Measurements from ENCODE around the gene SLC17A9.

Gene SLC17A9

GRCh38 chr20:63006540-63007359 lies 54.2 kb downstream of the SLC17A9 start, which contains the start of gene BHLHE23:
BHLHE23 (minus strand) TSS chr20:63006964; CDS start chr20:63006774, 190 bp downstream.
- peak; percentile 58 for DNase-seq

DNA sequence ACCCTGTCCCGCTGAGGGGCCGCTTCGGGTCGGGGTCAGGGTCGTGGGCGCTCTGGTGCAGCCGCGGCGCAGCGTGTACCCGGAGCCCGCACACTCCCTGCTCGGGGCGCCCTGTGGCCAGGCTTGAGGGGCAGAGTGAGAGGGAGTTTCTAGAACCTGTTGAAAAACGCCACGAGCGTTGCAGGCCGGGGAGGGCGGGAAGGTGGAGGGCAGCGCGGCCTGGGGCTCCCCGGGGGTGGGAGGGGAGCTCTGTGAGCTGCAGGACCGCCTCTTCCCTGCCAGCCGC lies 54.8 kb downstream of the SLC17A9 start:
- no peak for DNase-seq

- DNase-seq: no peak
These were observed 55.4 kb downstream of the SLC17A9 start for GRCh38 chr20:63007646-63008488.

DNA sequence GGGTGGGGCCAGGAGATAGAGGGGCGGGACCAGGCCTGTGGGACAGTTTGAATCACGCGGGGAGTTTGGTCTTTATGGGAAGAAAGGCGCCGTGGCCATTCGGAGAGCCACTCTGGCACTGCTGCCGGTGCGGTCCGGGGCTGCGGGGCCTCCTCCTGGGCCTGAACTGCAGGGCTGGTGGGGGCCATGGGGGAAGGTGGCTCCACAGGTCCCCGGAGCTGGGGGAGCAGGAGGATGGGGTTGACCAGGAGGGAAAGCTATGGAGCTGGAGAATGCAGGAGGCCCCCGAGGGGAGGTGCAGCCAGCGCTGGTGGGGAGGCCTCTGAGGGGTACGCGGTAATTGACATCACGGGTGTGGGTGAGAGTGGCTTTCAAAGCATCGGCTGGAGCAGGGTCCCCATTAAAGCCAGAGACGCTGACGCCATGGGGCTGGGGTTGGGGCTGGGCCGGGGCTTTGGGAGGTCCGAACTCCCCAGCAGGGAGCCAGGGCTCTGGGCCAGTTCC lies 56.1 kb downstream of the SLC17A9 start:
- no peak for DNase-seq

- peak; percentile 76 for DNase-seq
These were observed 56.8 kb downstream of the SLC17A9 start for GRCh38 chr20:63009045-63009961.

GRCh38 chr20:63009988-63010769 lies 57.7 kb downstream of the SLC17A9 start:
- DNase-seq: peak; percentile 43

DNA sequence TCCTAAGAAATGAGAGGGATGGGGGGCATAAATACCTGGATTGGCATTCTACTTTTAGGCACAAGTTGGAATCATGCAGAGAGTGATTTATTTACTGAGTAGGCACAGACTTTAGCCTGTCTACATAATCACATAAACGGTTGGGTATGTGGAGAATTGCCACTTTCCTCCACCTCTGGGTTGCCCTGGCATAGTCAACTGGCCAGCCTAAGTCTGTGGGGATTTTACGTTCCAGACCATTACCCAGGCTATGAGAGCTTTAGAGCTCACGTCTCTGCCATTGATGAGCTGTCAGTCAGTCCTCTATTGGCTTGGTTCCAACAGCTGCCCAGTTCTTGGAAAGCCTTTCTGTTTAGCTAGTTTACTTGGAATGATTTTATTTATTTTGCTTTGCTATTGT lies 59.3 kb downstream of the SLC17A9 start:
- no peak for DNase-seq

- no peak for DNase-seq
These were observed 60.7 kb downstream of the SLC17A9 start for GRCh38 chr20:63013207-63013606.

DNA sequence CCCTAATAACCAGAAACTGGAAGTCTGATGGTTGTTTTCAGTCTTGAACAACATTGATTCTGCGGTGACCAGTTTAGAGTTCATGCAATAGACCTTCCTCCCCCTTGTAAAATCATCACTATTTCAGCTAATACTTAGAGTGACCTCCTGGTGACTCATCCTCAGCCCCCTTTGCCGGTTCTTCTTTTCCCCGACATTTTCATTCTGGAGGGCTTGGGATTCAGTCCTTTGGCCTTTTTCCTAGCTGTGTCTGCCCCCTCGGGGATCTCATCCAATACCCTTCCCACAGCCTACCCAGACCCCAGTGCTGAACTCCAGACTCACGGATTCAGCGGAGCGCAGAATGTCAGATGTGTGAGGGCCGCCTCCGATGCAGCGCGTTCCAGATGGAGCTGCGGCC lies 61.8 kb downstream of the SLC17A9 start:
- no peak for DNase-seq

GRCh38 chr20:63014710-63015109 lies 62.2 kb downstream of the SLC17A9 start:
- peak; percentile 59 for DNase-seq

- DNase-seq: no peak
These were observed 62.7 kb downstream of the SLC17A9 start for GRCh38 chr20:63015147-63015661.

DNA sequence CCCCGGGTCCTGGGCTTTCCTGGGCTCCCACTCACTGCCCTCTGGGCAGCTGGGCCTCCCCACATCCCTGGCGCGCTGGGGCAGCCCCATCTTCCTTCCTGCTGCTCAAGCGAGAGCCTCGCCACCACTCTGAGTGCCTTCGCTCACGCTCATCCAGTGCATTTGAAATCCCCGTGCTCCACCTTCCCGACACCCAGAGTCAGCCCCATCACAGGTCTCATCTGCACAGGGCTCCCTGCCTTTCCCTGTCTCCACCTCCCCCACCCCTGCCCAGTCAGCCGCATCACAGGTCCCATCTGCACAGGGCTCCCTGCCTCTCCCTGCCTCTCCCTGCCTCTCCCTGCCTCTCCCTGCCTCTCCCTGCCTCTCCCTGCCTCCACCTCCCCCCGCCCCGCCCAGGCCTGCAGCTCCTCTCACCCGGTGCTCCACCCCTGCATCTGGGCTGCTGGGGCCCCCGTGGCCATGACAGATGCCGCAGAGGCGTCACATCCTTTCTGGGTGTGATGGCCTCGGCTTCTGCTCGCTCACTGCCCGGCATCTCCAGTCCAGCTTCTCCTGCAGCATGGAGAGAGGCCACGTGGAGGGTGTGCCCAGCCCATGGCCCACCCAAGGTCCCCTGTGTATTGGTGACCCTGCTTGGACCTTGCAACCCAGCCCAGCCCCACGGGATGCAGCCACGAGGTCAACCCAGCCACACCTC lies 63.3 kb downstream of the SLC17A9 start:
- no peak for DNase-seq

- peak; percentile 15 for DNase-seq
These were observed 64.1 kb downstream of the SLC17A9 start for GRCh38 chr20:63016514-63017075.

DNA sequence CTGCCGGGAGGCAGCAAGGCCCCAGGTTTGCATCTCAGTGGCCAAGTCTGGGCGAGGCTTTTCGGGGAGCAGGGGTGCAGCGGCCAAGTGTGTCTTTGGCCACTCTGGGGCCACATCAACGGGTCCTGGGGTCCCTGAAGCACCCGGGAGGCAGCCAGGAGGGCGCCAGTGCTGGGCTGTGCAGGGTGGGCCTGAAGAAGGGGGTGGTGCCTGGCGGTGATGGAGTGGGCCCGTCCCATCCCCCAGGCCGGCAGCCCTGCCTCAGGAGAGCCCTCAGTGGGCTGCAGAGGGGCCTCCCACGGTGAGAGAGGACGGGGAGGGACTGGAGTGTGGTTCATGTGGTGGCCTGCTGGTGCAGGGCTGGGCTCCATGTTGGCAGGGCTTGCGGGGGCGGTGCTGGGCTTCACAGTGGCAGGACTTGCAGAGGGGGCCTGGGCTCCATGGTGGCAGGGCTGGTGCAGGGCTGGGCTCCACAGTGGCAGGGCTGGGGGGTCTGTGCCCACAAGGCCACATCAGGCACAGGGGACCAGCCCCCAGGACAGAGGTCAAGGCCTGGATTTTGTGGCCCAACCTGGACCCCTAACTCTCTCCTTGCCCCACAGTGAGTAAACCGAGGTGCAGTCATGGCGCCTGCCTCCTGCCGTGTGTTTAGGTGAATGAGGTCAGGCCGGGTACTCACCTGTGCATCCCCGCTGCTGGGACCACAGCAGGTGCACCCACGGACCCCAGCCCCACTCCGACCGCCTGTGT lies 64.7 kb downstream of the SLC17A9 start:
- DNase-seq: peak; percentile 16

GRCh38 chr20:63017826-63018411 lies 65.4 kb downstream of the SLC17A9 start:
- DNase-seq: peak; percentile 12

All from right hindlimb (tissue), 1 donor.